Myocyte (in vitro differentiated cells): Measurements from ENCODE around the gene MTMR1. TPM values are rescaled to one million over a fixed set of nuclear protein-coding genes. Genes with fewer than 3 reads are reported as not detected.
A peak's percentile ranks its signal among the peaks of the same experiment; 100 is the strongest.

Experiments used
- DNase-seq: peaks from one replicate; pipeline ENCODE4 v3.0.0-alpha.2; 2012; ENCODE audit warnings: low read depth
- total RNA-seq: library from RNA; depleted of rRNA; stranded (reverse); fragments of >200 nt; gene quantifications from 2 replicates; pipeline ENCODE4 v1.2.3, GENCODE V29; 2014

The MTMR1 gene
- total RNA-seq, 1 donor from 2014 or later, result 42.3 TPM

DNA sequence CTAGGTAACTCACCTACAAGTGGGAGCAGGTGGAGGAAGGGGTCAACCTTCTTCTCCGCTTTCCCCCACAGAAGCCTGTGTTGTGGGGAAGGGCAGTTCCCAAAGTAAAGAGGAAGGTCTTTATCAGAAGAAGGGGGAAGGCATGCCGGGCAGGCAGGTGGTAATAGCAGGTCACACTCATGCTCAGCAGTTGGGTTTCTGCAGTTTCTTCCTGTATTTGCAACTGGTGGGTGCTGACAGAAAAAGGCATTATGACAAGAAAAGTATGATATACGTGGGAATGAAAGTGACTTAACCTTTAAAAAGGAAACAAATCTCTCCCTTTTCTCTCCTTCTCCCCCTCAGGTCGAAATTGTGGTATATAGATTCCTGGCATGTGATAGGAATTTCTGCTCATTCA is 3.7 kb downstream of the MTMR1 start:
- DNase-seq, result no peak

DNA sequence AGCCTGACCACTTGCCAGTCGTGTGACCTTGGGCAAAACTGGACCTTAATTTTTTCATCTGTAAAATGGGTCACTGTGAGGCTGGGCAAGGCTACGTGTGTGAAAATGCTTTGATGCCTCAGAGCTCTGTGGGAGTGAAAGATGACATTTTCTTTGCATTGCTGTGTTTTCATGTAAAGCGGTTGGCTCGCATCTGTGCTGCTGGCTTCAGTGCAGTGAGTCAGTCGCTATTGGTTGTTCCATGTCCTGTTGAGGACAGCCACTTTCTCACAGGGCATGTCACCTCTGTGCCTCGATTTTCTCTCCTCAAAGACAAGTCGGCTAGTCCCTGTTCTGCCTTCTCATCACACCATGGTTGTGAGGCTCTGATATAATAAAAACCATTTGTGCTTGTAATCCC is 4.4 kb downstream of the MTMR1 start:
- no peak for DNase-seq

GRCh38 chrX:150698981-150699380 is 5.8 kb downstream of the MTMR1 start:
- no peak for DNase-seq

GRCh38 chrX:150700107-150700506 is 6.9 kb downstream of the MTMR1 start:
- DNase-seq, result no peak

DNA sequence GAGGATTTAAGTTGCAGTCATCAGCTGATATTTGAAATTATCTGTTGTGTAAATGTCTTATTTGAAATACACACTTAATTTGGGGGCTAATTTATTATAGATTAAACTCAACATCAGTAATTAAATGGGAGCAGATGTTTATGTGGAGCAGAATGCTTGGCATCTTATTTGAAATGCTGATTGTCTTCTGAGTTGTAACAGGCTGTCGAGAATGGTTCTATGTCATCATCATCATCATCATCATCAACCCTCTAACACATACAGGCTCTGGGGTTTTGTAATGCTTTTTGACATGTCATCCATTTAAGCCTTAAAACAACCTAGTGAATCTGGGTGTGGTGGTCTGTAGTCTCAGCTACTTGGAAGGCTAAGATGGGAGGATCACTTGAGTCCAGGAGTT is 8.2 kb downstream of the MTMR1 start:
- no peak for DNase-seq

DNA sequence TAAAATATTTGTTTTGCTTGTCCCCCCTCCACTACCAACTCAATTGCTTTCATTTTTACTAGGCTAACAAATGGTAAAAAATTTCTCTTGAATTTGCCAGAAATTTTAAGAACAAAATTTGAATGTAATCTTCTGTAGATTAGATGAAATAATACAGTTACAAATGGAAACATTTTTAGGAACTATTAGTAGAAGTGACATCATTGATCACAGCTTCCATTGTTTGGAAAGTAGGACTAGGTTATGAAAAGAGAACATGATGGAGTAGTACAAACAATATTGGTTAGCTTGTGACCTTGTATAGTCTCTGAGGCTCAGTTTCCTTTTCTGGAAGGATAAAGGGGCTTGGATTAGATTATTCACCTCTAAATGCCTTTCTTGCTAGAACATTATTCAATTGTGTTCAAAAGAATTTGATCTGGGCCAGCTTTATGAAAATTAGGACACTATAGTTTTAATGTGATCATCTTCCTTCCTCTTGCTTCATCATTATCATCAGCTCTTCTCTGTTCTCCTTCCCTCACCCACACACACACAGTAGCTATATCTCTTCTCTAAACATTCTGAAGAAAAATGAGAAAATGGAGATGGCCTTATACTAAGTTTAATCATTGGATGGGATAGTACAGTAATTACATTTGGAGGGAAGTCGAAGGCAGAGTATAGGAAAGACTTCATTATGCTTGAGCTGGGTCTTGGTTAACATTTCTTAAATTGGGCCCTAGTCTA is 9.9 kb downstream of the MTMR1 start:
- no peak for DNase-seq

DNA sequence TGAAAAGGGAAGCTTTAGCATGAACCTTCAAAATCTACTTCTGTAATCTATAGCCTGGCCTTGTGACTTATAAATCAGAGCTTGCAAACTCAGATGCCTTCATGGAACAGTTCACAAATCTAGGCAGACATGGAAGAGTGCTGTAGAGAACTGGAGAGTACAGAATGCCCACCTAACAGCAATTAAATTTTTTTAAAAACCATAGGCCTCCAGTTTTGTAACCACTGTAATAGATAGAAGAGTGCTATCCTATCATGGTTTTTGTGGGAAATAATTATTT is 10.4 kb downstream of the MTMR1 start:
- DNase-seq, result no peak

DNA sequence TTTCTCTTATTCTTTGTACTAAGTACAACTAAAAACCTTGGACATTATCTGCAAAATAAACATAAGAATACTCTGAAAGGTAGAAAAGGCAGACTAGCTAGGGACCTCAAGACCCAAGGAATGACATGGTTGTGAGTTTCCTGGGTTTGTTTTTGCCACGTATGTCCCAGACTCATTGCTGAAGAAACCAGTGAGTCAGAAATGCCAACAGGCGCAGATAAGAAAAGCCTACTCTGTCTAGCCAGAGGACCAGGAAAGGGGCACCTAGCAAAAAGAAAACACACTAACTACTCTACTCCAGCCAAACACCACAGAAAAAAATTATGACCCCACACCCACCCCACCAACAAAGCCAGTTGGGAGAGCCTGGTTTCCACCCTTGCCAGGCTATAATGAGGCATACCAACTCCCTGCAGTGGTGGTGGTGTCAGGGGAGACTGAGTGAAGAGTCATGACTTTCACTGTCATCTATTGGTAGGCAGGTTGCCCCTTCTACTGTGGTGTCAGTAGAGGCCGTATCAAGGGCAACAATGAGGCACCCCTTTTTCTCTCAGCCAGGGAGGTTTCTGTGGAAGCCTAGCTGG is 10.9 kb downstream of the MTMR1 start:
- DNase-seq, result peak; percentile 18

GRCh38 chrX:150712619-150713018 is 19.4 kb downstream of the MTMR1 start:
- DNase-seq, result no peak

GRCh38 chrX:150715184-150715583 is 22.0 kb downstream of the MTMR1 start:
- DNase-seq, result no peak

- DNase-seq, result no peak
Measured at GRCh38 chrX:150719621-150720020, 26.4 kb downstream of the MTMR1 start.

DNA sequence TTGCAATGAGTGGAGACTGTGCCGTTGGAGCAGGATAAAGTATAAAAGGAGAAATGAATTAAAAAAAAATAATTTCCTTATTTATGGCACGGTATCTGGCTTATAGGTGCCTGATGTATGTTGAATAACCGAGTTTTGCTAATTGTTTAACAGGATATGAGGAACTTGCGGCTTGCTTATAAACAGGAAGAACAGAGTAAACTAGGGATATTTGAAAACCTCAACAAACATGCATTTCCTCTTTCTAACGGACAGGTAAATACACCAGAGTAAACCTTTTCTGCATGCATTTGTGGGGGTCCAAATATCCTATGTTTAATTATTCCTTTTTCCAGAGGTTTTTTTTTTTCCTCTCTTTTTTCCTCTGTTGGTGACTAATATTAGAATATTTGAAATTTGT is 36.8 kb downstream of the MTMR1 start:
- DNase-seq, result no peak

- DNase-seq, result peak; percentile 26
Measured at GRCh38 chrX:150730719-150731118, 37.5 kb downstream of the MTMR1 start.

- DNase-seq, result peak; percentile 92
Measured at GRCh38 chrX:150731795-150732194, 38.6 kb downstream of the MTMR1 start.

GRCh38 chrX:150736475-150736874 is 43.3 kb downstream of the MTMR1 start:
- DNase-seq, result no peak

- no peak for DNase-seq
Measured at GRCh38 chrX:150752124-150752523, 58.9 kb downstream of the MTMR1 start.

GRCh38 chrX:150753357-150753756 is 60.2 kb downstream of the MTMR1 start:
- DNase-seq, result no peak

GRCh38 chrX:150753968-150754367 is 60.8 kb downstream of the MTMR1 start:
- DNase-seq, result no peak

GRCh38 chrX:150757371-150757770 is 64.2 kb downstream of the MTMR1 start:
- no peak for DNase-seq

DNA sequence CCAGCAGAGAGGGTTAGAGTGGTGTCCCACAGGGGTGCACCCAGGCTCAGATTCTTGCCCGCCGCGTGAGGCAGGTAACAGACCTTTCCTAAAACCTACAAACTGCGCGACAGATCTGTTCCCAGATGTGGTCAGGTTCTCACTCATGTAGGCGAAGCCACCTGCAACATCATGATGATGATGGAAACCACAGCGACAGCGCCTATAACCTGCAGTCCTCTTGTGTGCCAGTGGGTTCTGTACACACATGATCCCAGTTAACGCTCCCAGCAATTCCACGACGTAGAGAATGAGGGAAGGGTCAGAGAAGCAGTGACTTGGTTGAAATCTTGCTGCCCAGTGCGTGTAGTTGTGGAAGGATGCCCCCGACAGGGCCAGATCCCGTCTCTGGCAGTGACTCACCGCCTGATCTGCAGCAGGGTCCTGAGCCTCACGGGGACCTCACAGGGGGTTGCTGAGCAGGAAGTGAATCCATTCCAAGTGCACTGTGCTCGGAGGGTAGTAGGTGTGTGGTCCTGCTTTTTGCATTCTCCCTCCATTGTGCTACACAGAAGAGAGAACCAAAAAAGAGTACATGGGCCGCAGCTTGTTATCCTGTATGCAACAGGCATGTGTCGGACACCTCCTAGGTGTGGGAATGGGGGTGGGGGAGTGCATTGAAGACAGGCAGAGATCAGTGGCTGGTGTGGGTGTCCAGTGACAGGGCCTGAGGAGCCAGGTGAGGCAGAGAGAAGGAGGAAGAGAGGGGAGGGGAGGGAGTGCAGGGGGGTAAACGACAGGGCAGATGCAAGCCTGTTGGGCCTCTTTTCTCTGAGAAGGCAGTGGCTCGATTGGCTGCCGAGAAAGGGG is 66.6 kb downstream of the MTMR1 start:
- DNase-seq, result no peak

GRCh38 chrX:150761176-150761818 is 68.1 kb downstream of the MTMR1 start:
- no peak for DNase-seq

- no peak for DNase-seq
Measured at GRCh38 chrX:150761819-150762216, 68.6 kb downstream of the MTMR1 start.
